SJSA1 (cell line): ENCODE results near the gene MYH15. TPM values are rescaled to one million over a fixed set of nuclear protein-coding genes. Genes with fewer than 3 reads are reported as not detected.

Experiments
- DNase-seq, 2 experiments: peaks; one replicate each; pipeline ENCODE4 v3.0.0-alpha.2; 2015 to 2020; ENCODE audit warnings: low spot score in 2 of 2, low read depth in 1 of 2
- H3K27ac ChIP-seq: fragments of 250-450 bp; sonication (Bioruptor Pico); 2 replicates; pipeline ENCODE4 v1.5.1; 2020; ENCODE audit warnings: mild to moderate bottlenecking, moderate library complexity
- H3K27me3 ChIP-seq: fragments of 250-450 bp; sonication (Bioruptor Pico); replicated peaks from 2 replicates; pipeline ENCODE4 v1.5.1; 2020; ENCODE audit warnings: mild to moderate bottlenecking, moderate library complexity
- H3K36me3 ChIP-seq: fragments of 250-450 bp; sonication (Bioruptor Pico); 2 replicates; pipeline ENCODE4 v1.5.1; 2020; ENCODE audit warnings: mild to moderate bottlenecking
- H3K4me1 ChIP-seq: fragments of 250-450 bp; sonication (Bioruptor Pico); replicated peaks from 2 replicates; pipeline ENCODE4 v1.6.1; 2021; ENCODE audit warnings: mild to moderate bottlenecking
- H3K4me3 ChIP-seq: fragments of 250-450 bp; sonication (Bioruptor Pico); 2 replicates; pipeline ENCODE4 v1.5.1; 2020; ENCODE audit warnings: mild to moderate bottlenecking
- H3K9me3 ChIP-seq: fragments of 250-450 bp; sonication (Bioruptor Pico); replicated peaks from 2 replicates; pipeline ENCODE4 v1.5.1; 2020; ENCODE audit warnings: mild to moderate bottlenecking
- total RNA-seq: library from RNA; depleted of rRNA; stranded (reverse); fragments of >200 nt; shearing (Covaris generic); gene quantifications from 2 replicates; pipeline ENCODE4 v1.2.3, GENCODE V29; 2014; rRNA removed

Gene MYH15
- total RNA-seq: 0.05 TPM in 1 of 2 replicates, not detected in the other

DNA sequence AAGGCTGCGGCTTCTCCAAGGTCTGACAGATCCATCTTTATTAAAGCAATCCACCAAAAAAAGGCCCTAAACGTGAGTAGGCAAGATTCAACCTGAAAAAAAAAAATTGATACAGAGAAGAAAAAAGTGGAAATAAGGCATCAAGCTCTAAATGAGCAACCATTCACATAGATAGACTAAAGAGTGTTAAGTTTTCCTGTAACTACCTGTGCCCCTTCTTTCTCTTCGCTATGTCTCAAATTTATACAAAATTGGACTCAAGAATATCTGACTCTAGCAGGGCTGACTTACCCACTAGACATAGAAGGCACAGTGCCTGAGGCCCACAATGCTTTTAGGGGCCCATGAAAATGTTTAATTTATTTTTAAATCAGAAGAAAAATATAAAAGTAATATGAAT lies at the start of gene MYH15:
Gene MYH15 (minus strand): TSS at position 101 of the 400 bp plus-strand sequence. CDS start 66 bp downstream, at position 35.
- DNase-seq: no peak
- Histone ChIP-seq H3K4me1 (no peaks in the 10 kb centered on the region), H3K9me3 (no peaks in the 10 kb centered on the region), H3K4me3 (no peak within 1 kb of the TSS), H3K27ac (no peak within 1 kb of the TSS), H3K27me3 (no peaks in the 10 kb centered on the region; the same call in none of the 2 replicates), H3K36me3 (no peaks in the 10 kb centered on the region)

DNA sequence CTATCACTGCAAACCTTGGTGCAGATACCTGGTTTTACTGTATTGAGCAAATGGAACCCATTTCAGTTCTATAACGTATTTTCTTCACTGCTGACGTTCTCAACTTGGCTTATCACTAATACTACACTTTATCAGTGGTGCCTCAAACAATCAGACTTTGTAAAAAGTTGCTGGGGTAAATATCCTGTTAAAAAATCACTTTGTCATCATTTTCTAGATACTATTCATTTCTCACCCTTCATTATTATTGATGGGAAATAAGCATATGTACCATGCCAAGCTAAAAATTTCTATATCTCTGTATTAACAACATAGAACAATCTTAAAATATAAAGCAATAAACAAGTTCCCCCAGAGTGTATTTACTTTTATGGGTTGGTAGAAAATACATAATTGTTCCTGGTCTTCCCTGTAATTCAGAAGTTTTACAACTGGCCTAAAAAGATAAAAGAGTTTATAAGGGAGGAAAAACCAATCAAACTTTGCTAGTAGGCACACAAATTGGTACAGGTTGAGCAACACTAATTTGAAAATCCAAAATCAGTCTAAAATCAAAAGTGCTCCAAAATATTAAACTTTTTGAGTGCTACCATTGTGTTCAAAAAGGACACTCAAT lies 45.7 kb upstream of the MYH15 start:
- H3K9me3 ChIP-seq: no peaks in the 10 kb centered on the region
- no peak for DNase-seq
- peaks cover 90% of the 10 kb centered on the region for H3K36me3 ChIP-seq
- H3K4me3 ChIP-seq: no peak overlapping the region
- H3K27me3 ChIP-seq: no peaks in the 10 kb centered on the region
- peaks cover 5% of the 10 kb centered on the region; the same call in 1 of the 2 replicates for H3K4me1 ChIP-seq
- H3K27ac ChIP-seq: no peak overlapping the region

GRCh38 chr3:108554913-108555571 lies 44.6 kb upstream of the MYH15 start:
- DNase-seq: no peak
- Histone ChIP-seq H3K36me3 (peaks cover 83% of the 10 kb centered on the region), H3K27me3 (no peaks in the 10 kb centered on the region), H3K27ac (no peak overlapping the region), H3K4me1 (peaks cover 5% of the 10 kb centered on the region; the same call in 1 of the 2 replicates), H3K4me3 (no peak overlapping the region), H3K9me3 (no peaks in the 10 kb centered on the region)

DNA sequence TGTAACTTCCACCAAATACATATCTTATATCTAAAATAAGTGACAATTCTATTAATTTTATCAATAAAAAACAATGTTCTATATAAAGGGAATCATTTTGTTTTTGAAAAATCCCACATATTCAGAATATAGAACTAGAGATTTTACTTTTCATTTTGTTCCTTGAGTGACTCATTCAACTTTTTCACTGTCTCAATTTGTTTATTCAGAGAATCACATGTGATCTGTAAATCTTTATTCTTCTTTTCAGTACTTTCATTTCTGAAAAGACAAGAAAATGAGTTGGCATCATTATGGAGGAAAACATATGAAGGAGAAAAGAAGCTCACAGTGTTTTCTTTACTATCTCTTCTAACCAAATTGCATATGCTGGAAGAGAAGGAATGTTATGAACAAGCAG lies 43.8 kb upstream of the MYH15 start:
- DNase-seq: no peak
- H3K27ac ChIP-seq: no peak overlapping the region
- no peak overlapping the region for H3K4me3 ChIP-seq
- H3K36me3 ChIP-seq: peaks cover 85% of the 10 kb centered on the region
- H3K4me1 ChIP-seq: peaks cover 5% of the 10 kb centered on the region; the same call in 1 of the 2 replicates
- H3K27me3 ChIP-seq: no peaks in the 10 kb centered on the region
- no peaks in the 10 kb centered on the region for H3K9me3 ChIP-seq

DNA sequence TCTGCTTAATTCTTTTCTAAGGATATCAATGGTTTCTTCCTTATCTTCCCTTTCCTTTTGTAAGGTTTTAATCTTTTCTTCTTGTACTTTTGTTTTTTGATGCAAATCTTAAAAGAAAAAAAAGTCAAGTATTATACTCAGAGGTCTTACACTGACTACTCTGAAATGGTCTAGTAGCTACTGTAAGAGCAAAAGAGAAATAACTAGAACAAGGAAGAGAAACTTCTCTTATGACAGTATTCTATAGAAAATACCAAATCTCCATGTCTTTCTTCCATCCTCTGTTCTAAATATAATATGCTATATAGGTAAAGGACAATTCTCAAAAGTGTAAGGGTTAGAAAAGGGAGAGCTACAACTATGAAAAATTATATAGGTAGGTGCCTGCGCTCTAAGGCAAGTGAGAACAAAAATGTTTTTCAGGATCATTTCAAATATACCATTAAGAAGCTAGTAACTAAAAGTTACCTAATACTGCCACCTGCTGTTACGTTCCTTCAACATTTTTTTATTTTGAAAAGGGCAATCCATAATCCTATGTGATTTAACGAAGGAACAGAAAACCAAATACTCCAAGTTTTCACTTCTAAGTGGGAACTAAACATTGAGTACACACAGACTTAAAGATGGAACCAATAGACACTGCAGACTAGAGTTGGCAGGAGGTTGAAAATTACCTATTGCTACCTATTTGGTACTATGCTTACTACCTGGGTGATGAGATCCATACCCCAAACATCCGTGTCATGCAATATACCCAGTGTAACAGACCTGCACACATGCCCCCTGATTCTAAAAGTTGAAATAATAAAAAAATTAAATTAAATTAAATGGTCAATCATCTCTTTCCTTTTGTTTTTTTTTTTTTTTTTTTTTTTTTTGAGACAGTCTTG lies 42.1 kb upstream of the MYH15 start:
- Histone ChIP-seq H3K27me3 (no peaks in the 10 kb centered on the region), H3K4me1 (peaks cover 5% of the 10 kb centered on the region; the same call in 1 of the 2 replicates), H3K36me3 (peaks cover 78% of the 10 kb centered on the region), H3K4me3 (no peak overlapping the region), H3K9me3 (no peaks in the 10 kb centered on the region), H3K27ac (no peak overlapping the region)
- DNase-seq: no peak

GRCh38 chr3:108548886-108549285 lies 38.5 kb upstream of the MYH15 start:
- no peak for DNase-seq
- Histone ChIP-seq H3K36me3 (peaks cover 52% of the 10 kb centered on the region), H3K4me1 (no peaks in the 10 kb centered on the region), H3K9me3 (no peaks in the 10 kb centered on the region), H3K4me3 (no peak overlapping the region), H3K27ac (no peak overlapping the region), H3K27me3 (no peaks in the 10 kb centered on the region)

DNA sequence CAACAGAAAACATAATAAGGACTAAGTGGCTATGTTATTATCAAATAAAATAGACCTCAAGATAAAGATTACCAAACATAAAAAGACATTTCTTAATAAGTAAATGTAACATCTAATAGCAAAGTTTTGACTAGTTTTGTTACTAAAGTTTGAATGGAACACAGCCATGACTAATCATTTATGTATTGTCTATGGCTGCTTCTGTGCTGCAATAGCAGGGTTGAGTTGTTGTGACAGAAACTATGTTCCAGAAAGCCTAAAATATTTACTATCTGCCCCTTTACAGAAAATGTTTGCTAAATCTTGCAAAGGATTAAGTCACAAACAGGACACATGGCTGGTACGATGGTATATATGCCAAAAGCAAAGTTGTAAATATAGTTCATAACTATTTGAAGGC lies 37.9 kb upstream of the MYH15 start:
- Histone ChIP-seq H3K4me1 (no peaks in the 10 kb centered on the region), H3K27ac (no peak overlapping the region), H3K36me3 (peaks cover 54% of the 10 kb centered on the region), H3K9me3 (no peaks in the 10 kb centered on the region), H3K4me3 (no peak overlapping the region), H3K27me3 (no peaks in the 10 kb centered on the region)
- DNase-seq: no peak

DNA sequence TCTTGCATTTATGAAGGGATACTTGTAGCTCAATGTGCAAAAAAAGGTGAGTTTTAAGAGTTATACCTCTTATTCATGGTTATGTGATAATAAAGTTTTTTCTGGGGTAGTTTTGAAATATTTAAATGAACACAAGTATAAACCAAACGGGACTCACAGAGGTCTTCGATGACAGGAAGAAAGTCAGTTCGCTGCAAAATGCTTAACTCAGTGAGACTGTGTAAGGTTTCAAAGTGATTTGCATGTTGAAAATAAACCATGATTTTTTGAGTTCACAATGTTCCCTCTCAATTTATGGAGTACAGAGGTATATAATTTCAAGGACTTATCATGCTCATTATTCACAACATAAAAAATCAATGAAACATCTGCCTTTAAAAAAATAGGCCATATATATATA lies 36.3 kb upstream of the MYH15 start:
- Histone ChIP-seq H3K36me3 (peaks cover 46% of the 10 kb centered on the region), H3K27ac (no peak overlapping the region), H3K4me3 (no peak overlapping the region)

GRCh38 chr3:108546247-108546646 lies 35.9 kb upstream of the MYH15 start:
- no peak for DNase-seq
- H3K4me3 ChIP-seq: no peak overlapping the region

More for the DNA sequence above, 36.3 kb upstream of the MYH15 start:
- Histone ChIP-seq H3K4me1 (no peaks in the 10 kb centered on the region), H3K9me3 (no peaks in the 10 kb centered on the region), H3K27me3 (no peaks in the 10 kb centered on the region)
- no peak for DNase-seq

GRCh38 chr3:108538083-108538482 lies 27.7 kb upstream of the MYH15 start:
- no peaks in the 10 kb centered on the region for H3K9me3 ChIP-seq
- H3K4me1 ChIP-seq: no peaks in the 10 kb centered on the region
- DNase-seq: no peak
- peaks cover 2% of the 10 kb centered on the region; the same call in 1 of the 2 replicates for H3K36me3 ChIP-seq
- no peaks in the 10 kb centered on the region for H3K27me3 ChIP-seq
- no peak overlapping the region for H3K4me3 ChIP-seq
- no peak overlapping the region for H3K27ac ChIP-seq

More at GRCh38 chr3:108546247-108546646, 35.9 kb upstream of the MYH15 start:
- no peaks in the 10 kb centered on the region for H3K27me3 ChIP-seq
- H3K36me3 ChIP-seq: peaks cover 42% of the 10 kb centered on the region
- H3K9me3 ChIP-seq: no peaks in the 10 kb centered on the region
- no peak overlapping the region for H3K27ac ChIP-seq
- no peaks in the 10 kb centered on the region for H3K4me1 ChIP-seq

- Histone ChIP-seq H3K27me3 (peaks cover 6% of the 10 kb centered on the region), H3K9me3 (no peaks in the 10 kb centered on the region), H3K4me3 (no peak overlapping the region), H3K27ac (no peak overlapping the region), H3K36me3 (no peaks in the 10 kb centered on the region), H3K4me1 (no peaks in the 10 kb centered on the region)
- no peak for DNase-seq
Measured at GRCh38 chr3:108528459-108529252, 18.3 kb upstream of the MYH15 start.

DNA sequence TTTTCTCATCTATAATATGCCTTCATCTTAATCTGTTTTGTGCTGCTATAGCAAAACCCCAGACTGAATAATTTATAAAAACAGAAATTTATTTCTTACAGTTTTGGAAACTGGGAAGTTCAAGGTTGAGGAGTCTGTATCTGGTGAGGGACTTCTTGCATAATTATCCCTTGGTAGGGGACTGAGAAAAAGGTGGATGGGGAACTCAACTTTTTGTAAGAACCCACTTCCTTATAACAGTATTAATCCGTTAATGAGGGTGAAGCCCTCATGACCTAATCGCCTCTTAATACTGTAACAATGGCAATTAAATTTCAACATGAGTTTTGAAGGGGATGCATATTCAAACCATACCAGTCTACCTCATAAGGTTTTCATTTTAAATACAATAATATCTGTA lies 17.4 kb upstream of the MYH15 start:
- no peak overlapping the region for H3K4me3 ChIP-seq
- no peak overlapping the region for H3K27ac ChIP-seq
- no peaks in the 10 kb centered on the region for H3K4me1 ChIP-seq
- H3K9me3 ChIP-seq: no peaks in the 10 kb centered on the region
- no peak for DNase-seq
- H3K27me3 ChIP-seq: peaks cover 6% of the 10 kb centered on the region
- H3K36me3 ChIP-seq: no peaks in the 10 kb centered on the region

GRCh38 chr3:108527109-108527508 lies 16.7 kb upstream of the MYH15 start:
- peaks cover 6% of the 10 kb centered on the region for H3K27me3 ChIP-seq
- H3K36me3 ChIP-seq: no peaks in the 10 kb centered on the region
- no peak overlapping the region for H3K4me3 ChIP-seq
- H3K4me1 ChIP-seq: no peaks in the 10 kb centered on the region
- no peaks in the 10 kb centered on the region for H3K9me3 ChIP-seq
- no peak for DNase-seq
- H3K27ac ChIP-seq: no peak overlapping the region
